HepG2 (cell line): ENCODE results near the gene NAP1L1. TPM values are rescaled to one million over a fixed set of nuclear protein-coding genes. Genes with fewer than 3 reads are reported as not detected.

Experiments used
- GABPB1 ChIP-seq: IDR thresholded peaks from 2 replicates; pipeline ENCODE4 v1.6.1; 2016; ENCODE audit warnings: mild to moderate bottlenecking, missing genetic modification reagents, moderate library complexity, missing compliant biosample characterization
- ISL2 ChIP-seq: sonication (generic); formaldehyde crosslinking; IDR thresholded peaks from 2 replicates; pipeline ENCODE4 v1.5.0; 2020; ENCODE audit warnings: missing genetic modification reagents
- MED13 ChIP-seq: sonication (generic); formaldehyde crosslinking; IDR thresholded peaks from 2 replicates; pipeline ENCODE4 v1.5.0; 2020; ENCODE audit warnings: missing genetic modification reagents
- SP140L ChIP-seq: sonication (generic); formaldehyde crosslinking; IDR thresholded peaks from 2 replicates; pipeline ENCODE4 v1.4.0; 2020; ENCODE audit warnings: missing genetic modification reagents, borderline replicate concordance
- TFDP2 ChIP-seq: sonication (generic); formaldehyde crosslinking; IDR thresholded peaks from 2 replicates; pipeline ENCODE4 v1.4.0; 2020; ENCODE audit warnings: missing genetic modification reagents
- UBTF ChIP-seq: sonication (generic); formaldehyde crosslinking; IDR thresholded peaks from 2 replicates; pipeline ENCODE4 v1.4.0; 2020; ENCODE audit warnings: mild to moderate bottlenecking, missing genetic modification reagents
- XBP1 ChIP-seq: sonication (generic); formaldehyde crosslinking; IDR thresholded peaks from 2 replicates; pipeline ENCODE4 v1.5.0; 2020; ENCODE audit warnings: missing genetic modification reagents
- XRCC5 ChIP-seq: fragments of 200-400 bp; formaldehyde crosslinking; optimal IDR thresholded peaks from 2 replicates; pipeline ENCODE3; 2017; ENCODE audit warnings: mild to moderate bottlenecking, low read length
- YY1 ChIP-seq: IDR thresholded peaks from 2 replicates; pipeline ENCODE4 v1.6.1; 2011; ENCODE audit warnings: low read length, low read depth, moderate library complexity, mild to moderate bottlenecking; ENCODE audit not compliant: insufficient read depth, insufficient replicate concordance
- ZNF143 ChIP-seq: sonication (generic); formaldehyde crosslinking; IDR thresholded peaks from 2 replicates; pipeline ENCODE4 v1.4.0; 2020; ENCODE audit warnings: missing genetic modification reagents
- ZNF235 ChIP-seq: sonication (generic); formaldehyde crosslinking; IDR thresholded peaks from 2 replicates; pipeline ENCODE4 v1.8.1; 2023; ENCODE audit warnings: mild to moderate bottlenecking, missing genetic modification reagents, borderline replicate concordance
- ZNF296 ChIP-seq: sonication (generic); formaldehyde crosslinking; conservative IDR thresholded peaks from 2 replicates; pipeline ENCODE4 v1.5.0; 2020; ENCODE audit warnings: mild to moderate bottlenecking, missing genetic modification reagents
- ZNF674 ChIP-seq: sonication (generic); formaldehyde crosslinking; IDR thresholded peaks from 2 replicates; pipeline ENCODE4 v1.5.0; 2020; ENCODE audit warnings: low read depth, mild to moderate bottlenecking, missing genetic modification reagents
- polyA plus RNA-seq, 8 experiments: library from polyadenylated mRNA; depleted of rRNA in 3 of 8; stranded (reverse) in 7 of 8; unstranded in 1 of 8; fragments of >200 nt; fragmentation: Illumina TruSeq in 4 of 8; extraction: Trizol in 4 of 8; gene quantifications; 2 replicates each; pipeline versions ENCODE4 v1.2.1 to v1.2.3, GENCODE V29; 2011 to 2016; ENCODE audit warnings: low read depth in 4 of 8, missing spikeins in 1 of 8, mixed read lengths in 1 of 8; ENCODE audit not compliant: insufficient read depth in 1 of 8
- total RNA-seq, 5 experiments: library from RNA; depleted of rRNA; stranded (reverse); fragments of >200 nt; fragmentation: Illumina TruSeq; extraction: Trizol; gene quantifications; 2 replicates each; pipeline ENCODE4 v1.2.3, GENCODE V29; 2016; ENCODE audit warnings: low read depth in 1 of 5
- TF ChIP-seq, protein P1 (sequence below): IDR thresholded peaks from 2 replicates; pipeline ENCODE4 v1.6.1; 2016; ENCODE audit warnings: mild to moderate bottlenecking
- TF ChIP-seq, protein P2 (sequence below): sonication (generic); formaldehyde crosslinking; IDR thresholded peaks from 2 replicates; pipeline ENCODE4 v1.4.0; 2020; ENCODE audit warnings: missing genetic modification reagents
- TF ChIP-seq, protein P3 (sequence below): sonication (generic); formaldehyde crosslinking; IDR thresholded peaks from 2 replicates; pipeline ENCODE4 v1.8.0; 2022; ENCODE audit warnings: mild to moderate bottlenecking, missing genetic modification reagents; ENCODE audit not compliant: insufficient replicate concordance
- TF ChIP-seq, protein P4 (sequence below): sonication (generic); formaldehyde crosslinking; IDR thresholded peaks from 2 replicates; pipeline ENCODE4 v1.4.0; 2020; ENCODE audit warnings: missing genetic modification reagents, mild to moderate bottlenecking, borderline replicate concordance

Gene NAP1L1
- total and polyA plus RNA-seq, 2 of the 13 experiments (the other 11 are each of a cell fraction or from before 2014, with no cell fraction given), result 207 to 309 TPM

- TF ChIP-seq ZNF296, result 0 out of 2 replicates have a peak, but pooled peaks have one; percentile 30
- TF ChIP-seq, protein P1, sequence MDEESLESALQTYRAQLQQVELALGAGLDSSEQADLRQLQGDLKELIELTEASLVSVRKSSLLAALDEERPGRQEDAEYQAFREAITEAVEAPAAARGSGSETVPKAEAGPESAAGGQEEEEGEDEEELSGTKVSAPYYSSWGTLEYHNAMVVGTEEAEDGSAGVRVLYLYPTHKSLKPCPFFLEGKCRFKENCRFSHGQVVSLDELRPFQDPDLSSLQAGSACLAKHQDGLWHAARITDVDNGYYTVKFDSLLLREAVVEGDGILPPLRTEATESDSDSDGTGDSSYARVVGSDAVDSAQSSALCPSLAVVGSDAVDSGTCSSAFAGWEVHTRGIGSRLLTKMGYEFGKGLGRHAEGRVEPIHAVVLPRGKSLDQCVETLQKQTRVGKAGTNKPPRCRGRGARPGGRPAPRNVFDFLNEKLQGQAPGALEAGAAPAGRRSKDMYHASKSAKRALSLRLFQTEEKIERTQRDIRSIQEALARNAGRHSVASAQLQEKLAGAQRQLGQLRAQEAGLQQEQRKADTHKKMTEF, result no peak
- no peak for TF ChIP-seq XBP1
- TF ChIP-seq, protein P2, sequence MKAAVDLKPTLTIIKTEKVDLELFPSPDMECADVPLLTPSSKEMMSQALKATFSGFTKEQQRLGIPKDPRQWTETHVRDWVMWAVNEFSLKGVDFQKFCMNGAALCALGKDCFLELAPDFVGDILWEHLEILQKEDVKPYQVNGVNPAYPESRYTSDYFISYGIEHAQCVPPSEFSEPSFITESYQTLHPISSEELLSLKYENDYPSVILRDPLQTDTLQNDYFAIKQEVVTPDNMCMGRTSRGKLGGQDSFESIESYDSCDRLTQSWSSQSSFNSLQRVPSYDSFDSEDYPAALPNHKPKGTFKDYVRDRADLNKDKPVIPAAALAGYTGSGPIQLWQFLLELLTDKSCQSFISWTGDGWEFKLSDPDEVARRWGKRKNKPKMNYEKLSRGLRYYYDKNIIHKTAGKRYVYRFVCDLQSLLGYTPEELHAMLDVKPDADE (CRISPR knock-in tag), result no peak; the same call in 1 of the 2 replicates
- 0 out of 2 replicates have a peak, but pooled peaks have one; percentile 10 for TF ChIP-seq ISL2 (CRISPR knock-in tag)
- no peak for TF ChIP-seq UBTF (CRISPR knock-in tag)
- TF ChIP-seq, protein P3, sequence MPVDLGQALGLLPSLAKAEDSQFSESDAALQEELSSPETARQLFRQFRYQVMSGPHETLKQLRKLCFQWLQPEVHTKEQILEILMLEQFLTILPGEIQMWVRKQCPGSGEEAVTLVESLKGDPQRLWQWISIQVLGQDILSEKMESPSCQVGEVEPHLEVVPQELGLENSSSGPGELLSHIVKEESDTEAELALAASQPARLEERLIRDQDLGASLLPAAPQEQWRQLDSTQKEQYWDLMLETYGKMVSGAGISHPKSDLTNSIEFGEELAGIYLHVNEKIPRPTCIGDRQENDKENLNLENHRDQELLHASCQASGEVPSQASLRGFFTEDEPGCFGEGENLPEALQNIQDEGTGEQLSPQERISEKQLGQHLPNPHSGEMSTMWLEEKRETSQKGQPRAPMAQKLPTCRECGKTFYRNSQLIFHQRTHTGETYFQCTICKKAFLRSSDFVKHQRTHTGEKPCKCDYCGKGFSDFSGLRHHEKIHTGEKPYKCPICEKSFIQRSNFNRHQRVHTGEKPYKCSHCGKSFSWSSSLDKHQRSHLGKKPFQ (CRISPR knock-in tag), result peak; percentile 57
- no peak for TF ChIP-seq YY1
- TF ChIP-seq ZNF674 (CRISPR knock-in tag), result no peak
- peak; percentile 44; the same call in 1 of the 2 replicates for TF ChIP-seq MED13 (CRISPR knock-in tag)
- TF ChIP-seq XRCC5, result no peak
- no peak for TF ChIP-seq ZNF235 (CRISPR knock-in tag)
- no peak; the same call in 1 of the 2 replicates for TF ChIP-seq TFDP2 (CRISPR knock-in tag)
- TF ChIP-seq, protein P4, sequence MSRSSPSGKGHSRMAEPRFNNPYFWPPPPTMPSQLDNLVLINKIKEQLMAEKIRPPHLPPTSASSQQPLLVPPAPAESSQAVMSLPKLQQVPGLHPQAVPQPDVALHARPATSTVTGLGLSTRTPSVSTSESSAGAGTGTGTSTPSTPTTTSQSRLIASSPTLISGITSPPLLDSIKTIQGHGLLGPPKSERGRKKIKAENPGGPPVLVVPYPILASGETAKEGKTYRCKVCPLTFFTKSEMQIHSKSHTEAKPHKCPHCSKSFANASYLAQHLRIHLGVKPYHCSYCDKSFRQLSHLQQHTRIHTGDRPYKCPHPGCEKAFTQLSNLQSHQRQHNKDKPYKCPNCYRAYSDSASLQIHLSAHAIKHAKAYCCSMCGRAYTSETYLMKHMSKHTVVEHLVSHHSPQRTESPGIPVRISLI, result no peak
- TF ChIP-seq SP140L (CRISPR knock-in tag), result peak; percentile 38; the same call in 1 of the 2 replicates
- TF ChIP-seq GABPB1, result no peak
- TF ChIP-seq ZNF143 (CRISPR knock-in tag), result no peak
Observed at GRCh38 chr12:76032043-76032981, 52.2 kb downstream of the NAP1L1 start (continued).
